Astrocyte (in vitro differentiated cells and primary cell): ENCODE measurements around the gene PHB1. TPM values are rescaled to one million over a fixed set of nuclear protein-coding genes. Genes with fewer than 3 reads are reported as not detected.
"Not testable (repeated sequence)": the region's sequence is repeated elsewhere in the genome, so short reads cannot be mapped to it uniquely, and the experiment has no call there.

Experiments
- DNase-seq: peaks from one replicate; pipeline ENCODE4 v3.0.0-alpha.2; 2010; ENCODE audit warnings: low read depth
- FAIRE-seq: peaks from 2 replicates; lab custom pipeline; 2011; peaks lifted over from hg19 to GRCh38; lab: Jason Lieb, UNC
- H2AFZ ChIP-seq: 2 replicates; pipeline ENCODE4 v1.6.0; 2012; ENCODE audit warnings: low read depth, low read length, inconsistent platforms
- H3K27ac ChIP-seq: 2 replicates; pipeline ENCODE4 v1.5.1; 2011; ENCODE audit warnings: low read depth, low read length, inconsistent platforms
- H3K27me3 ChIP-seq: 2 replicates; pipeline ENCODE4 v1.6.0; 2011; ENCODE audit warnings: low read length, inconsistent platforms; ENCODE audit not compliant: insufficient read depth
- H3K36me3 ChIP-seq: 2 replicates; pipeline ENCODE4 v1.5.1; 2011; ENCODE audit warnings: low read length, inconsistent platforms; ENCODE audit not compliant: insufficient read depth
- H3K4me1 ChIP-seq: 2 replicates; pipeline ENCODE4 v1.5.1; 2011; ENCODE audit warnings: low read length, inconsistent platforms; ENCODE audit not compliant: insufficient read depth
- H3K4me2 ChIP-seq: 2 replicates; pipeline ENCODE4 v1.6.0; 2012; ENCODE audit warnings: low read length, inconsistent platforms
- H3K4me3 ChIP-seq: 2 replicates; pipeline ENCODE4 v1.5.1; 2011; ENCODE audit warnings: low read depth, mild to moderate bottlenecking, low read length, inconsistent platforms; ENCODE audit not compliant: insufficient read depth
- H3K79me2 ChIP-seq: 2 replicates; pipeline ENCODE4 v1.6.0; 2012; ENCODE audit warnings: mild to moderate bottlenecking, low read length, inconsistent platforms; ENCODE audit not compliant: insufficient read depth
- H3K9ac ChIP-seq: 2 replicates; pipeline ENCODE4 v1.6.0; 2012; ENCODE audit warnings: mild to moderate bottlenecking, low read length, inconsistent platforms
- H3K9me3 ChIP-seq: 2 replicates; pipeline ENCODE4 v1.5.1; 2012; ENCODE audit warnings: low read depth, mild to moderate bottlenecking, low read length, inconsistent platforms; ENCODE audit not compliant: insufficient read depth
- H4K20me1 ChIP-seq: 2 replicates; pipeline ENCODE4 v1.6.0; 2012; ENCODE audit warnings: low read length, inconsistent platforms; ENCODE audit not compliant: insufficient read depth
- H3K27ac Mint-ChIP-seq: one replicate; pipeline ENCODE4 v1.8.0; 2021; ENCODE audit warnings: mild to moderate bottlenecking, mixed read lengths; ENCODE audit not compliant: unreplicated experiment
- H3K27me3 Mint-ChIP-seq: one replicate; pipeline ENCODE4 v1.8.0; 2021; ENCODE audit warnings: low read depth, mixed read lengths; ENCODE audit not compliant: unreplicated experiment
- H3K36me3 Mint-ChIP-seq: one replicate; pipeline ENCODE4 v1.8.0; 2021; ENCODE audit warnings: low read depth, mixed read lengths; ENCODE audit not compliant: unreplicated experiment
- H3K4me1 Mint-ChIP-seq: one replicate; pipeline ENCODE4 v1.8.0; 2021; ENCODE audit warnings: low read depth, mixed read lengths; ENCODE audit not compliant: unreplicated experiment
- H3K4me3 Mint-ChIP-seq: one replicate; pipeline ENCODE4 v1.8.0; 2021; ENCODE audit warnings: mild to moderate bottlenecking, moderate library complexity, mixed read lengths; ENCODE audit not compliant: unreplicated experiment
- H3K9me3 Mint-ChIP-seq: one replicate; pipeline ENCODE4 v1.8.0; 2021; ENCODE audit warnings: mild to moderate bottlenecking, mixed read lengths; ENCODE audit not compliant: unreplicated experiment
- EZH2 ChIP-seq: IDR thresholded peaks from 2 replicates; pipeline ENCODE4 v1.6.1; 2012; ENCODE audit warnings: mild to moderate bottlenecking, low read length, inconsistent platforms; ENCODE audit not compliant: insufficient read depth
- total RNA-seq: library from RNA; stranded (reverse); gene quantifications from 2 replicates; pipeline ENCODE4 v1.2.1, GENCODE V29; 2021
- TF ChIP-seq, protein P1 (sequence below): IDR thresholded peaks from 2 replicates; pipeline ENCODE4 v1.5.1; 2011; ENCODE audit warnings: low read depth, mild to moderate bottlenecking, inconsistent platforms, low read length, moderate library complexity; ENCODE audit not compliant: insufficient read depth

PHB1 gene
- total RNA-seq, 1 donor from 2014 or later, result 227 TPM

DNA sequence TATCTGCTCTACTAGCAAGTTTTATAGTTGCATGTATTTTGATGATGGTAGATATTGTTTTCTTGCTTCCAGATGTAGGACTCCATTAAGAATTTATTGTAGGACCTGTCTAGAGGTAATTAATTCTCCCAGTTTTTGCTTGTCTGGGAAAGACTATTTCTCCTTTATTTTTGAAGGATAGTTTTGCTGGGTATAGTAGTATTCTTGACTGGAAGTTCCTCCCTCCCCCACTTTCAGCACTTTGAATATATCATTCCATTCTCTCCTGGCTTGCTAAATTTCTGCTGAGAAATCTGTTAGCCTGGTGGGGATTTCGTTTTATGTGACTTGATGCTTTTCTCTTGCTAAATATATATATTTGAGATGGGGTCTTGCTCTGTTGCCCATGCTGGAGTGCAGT is 8.0 kb upstream of the PHB1 start:
- no peak for FAIRE-seq
- no peak for DNase-seq
- Histone ChIP-seq H3K4me3 (no peak overlapping the region), H3K4me2 (no peak overlapping the region), H3K9me3 (no peaks in the 10 kb centered on the region), H2AFZ (no peak overlapping the region), H3K4me1 (no peaks in the 10 kb centered on the region), H3K27ac (no peak overlapping the region), H4K20me1 (no peaks in the 10 kb centered on the region), H3K36me3 (no peaks in the 10 kb centered on the region), H3K27me3 (peaks cover 5% of the 10 kb centered on the region), H3K79me2 (no peaks in the 10 kb centered on the region), H3K9ac (no peak overlapping the region)
- peaks cover 16% of the 10 kb centered on the region for H3K9me3 Mint-ChIP-seq
- no peak overlapping the region for H3K4me3 Mint-ChIP-seq
- H3K27ac Mint-ChIP-seq, result no peak overlapping the region
- no peaks in the 10 kb centered on the region for H3K4me1 Mint-ChIP-seq
- peaks cover 2% of the 10 kb centered on the region for H3K36me3 Mint-ChIP-seq
- H3K27me3 Mint-ChIP-seq, result peaks cover 18% of the 10 kb centered on the region
- TF ChIP-seq EZH2, result no peak
- TF ChIP-seq, protein P1, sequence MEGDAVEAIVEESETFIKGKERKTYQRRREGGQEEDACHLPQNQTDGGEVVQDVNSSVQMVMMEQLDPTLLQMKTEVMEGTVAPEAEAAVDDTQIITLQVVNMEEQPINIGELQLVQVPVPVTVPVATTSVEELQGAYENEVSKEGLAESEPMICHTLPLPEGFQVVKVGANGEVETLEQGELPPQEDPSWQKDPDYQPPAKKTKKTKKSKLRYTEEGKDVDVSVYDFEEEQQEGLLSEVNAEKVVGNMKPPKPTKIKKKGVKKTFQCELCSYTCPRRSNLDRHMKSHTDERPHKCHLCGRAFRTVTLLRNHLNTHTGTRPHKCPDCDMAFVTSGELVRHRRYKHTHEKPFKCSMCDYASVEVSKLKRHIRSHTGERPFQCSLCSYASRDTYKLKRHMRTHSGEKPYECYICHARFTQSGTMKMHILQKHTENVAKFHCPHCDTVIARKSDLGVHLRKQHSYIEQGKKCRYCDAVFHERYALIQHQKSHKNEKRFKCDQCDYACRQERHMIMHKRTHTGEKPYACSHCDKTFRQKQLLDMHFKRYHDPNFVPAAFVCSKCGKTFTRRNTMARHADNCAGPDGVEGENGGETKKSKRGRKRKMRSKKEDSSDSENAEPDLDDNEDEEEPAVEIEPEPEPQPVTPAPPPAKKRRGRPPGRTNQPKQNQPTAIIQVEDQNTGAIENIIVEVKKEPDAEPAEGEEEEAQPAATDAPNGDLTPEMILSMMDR, result no peak

GRCh38 chr17:49419761-49420160 is 5.1 kb upstream of the PHB1 start:
- H3K4me3 ChIP-seq, H2AFZ ChIP-seq, H3K27ac ChIP-seq, H3K4me1 ChIP-seq, H3K9ac ChIP-seq, H3K4me3 Mint-ChIP-seq, H3K4me2 ChIP-seq, DNase-seq, H3K36me3 Mint-ChIP-seq, H4K20me1 ChIP-seq, H3K36me3 ChIP-seq, H3K4me1 Mint-ChIP-seq, FAIRE-seq, H3K79me2 ChIP-seq, H3K27ac Mint-ChIP-seq, H3K27me3 Mint-ChIP-seq, H3K9me3 ChIP-seq, H3K27me3 ChIP-seq: not testable (repeated sequence)
- peaks cover 16% of the 10 kb centered on the region for H3K9me3 Mint-ChIP-seq

- not testable (repeated sequence) for H3K4me3 Mint-ChIP-seq, H2AFZ ChIP-seq, H4K20me1 ChIP-seq, H3K9ac ChIP-seq, H3K36me3 Mint-ChIP-seq, H3K27me3 ChIP-seq, H3K4me1 ChIP-seq, H3K4me3 ChIP-seq, H3K27ac ChIP-seq, H3K27ac Mint-ChIP-seq, H3K79me2 ChIP-seq, DNase-seq, H3K27me3 Mint-ChIP-seq, FAIRE-seq, H3K4me1 Mint-ChIP-seq, H3K36me3 ChIP-seq, H3K4me2 ChIP-seq, H3K9me3 ChIP-seq
- peaks cover 12% of the 10 kb centered on the region for H3K9me3 Mint-ChIP-seq
Observed at GRCh38 chr17:49418754-49419740, 4.4 kb upstream of the PHB1 start.
